ENCODE measurements around the gene YPEL2.
"Not testable (repeated sequence)": the region's sequence is repeated elsewhere in the genome, so short reads cannot be mapped to it uniquely, and the experiment has no call there.

Gene YPEL2

DNA sequence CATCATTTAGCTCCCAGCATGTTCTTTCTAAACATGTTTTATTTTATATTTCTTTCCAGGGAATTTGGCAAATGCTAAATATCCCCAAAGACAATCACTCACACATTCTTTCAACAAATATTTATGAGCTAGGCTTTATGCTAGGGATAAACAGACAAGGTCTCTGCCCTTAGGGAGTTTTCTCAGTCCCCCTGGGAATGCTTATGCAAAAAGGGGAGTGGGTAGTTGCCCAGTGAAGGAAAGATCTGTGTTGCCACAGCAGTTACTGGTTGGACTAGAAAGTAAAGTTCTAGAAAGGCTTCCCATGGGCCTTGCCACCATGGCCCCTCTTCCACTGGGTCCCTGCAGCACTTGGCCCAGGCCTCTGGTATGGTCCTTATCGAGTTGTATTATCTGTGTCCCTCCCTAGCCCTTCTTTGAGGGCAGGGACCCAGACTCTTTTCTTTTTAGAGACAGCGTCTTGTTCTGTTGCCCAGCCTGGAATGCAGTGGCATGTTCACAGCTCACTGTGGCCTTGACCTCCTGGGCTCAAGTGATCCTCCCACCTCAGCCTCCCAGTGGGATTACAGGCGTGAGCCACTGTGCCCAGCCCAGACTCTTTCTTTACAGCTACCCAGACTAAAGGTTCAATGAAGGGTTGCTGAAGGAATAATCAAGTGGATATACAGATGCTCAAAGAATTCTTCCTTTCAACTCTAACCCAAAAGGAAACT, 78.0 kb downstream of the YPEL2 start:
- no peak for DNase-seq

DNA sequence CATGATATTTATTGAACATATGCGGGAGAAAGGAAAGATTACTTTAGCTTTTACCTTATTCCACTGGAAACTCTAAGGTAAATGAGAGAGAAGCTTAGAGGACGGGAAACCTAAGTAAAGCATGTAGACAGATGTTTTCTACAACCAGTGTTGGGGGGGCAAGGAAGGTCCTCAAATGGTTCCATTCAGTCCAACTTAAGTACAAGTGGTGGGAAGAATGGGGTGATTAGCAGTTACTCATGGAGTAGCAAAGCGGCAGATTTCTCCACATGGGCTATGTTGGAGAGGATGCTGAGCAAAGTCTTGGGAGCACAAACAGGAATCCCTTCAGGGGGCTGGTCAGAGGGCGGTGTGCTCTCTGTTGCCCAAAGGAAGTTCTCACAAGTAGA, 78.6 kb downstream of the YPEL2 start:
- no peak for DNase-seq

DNA sequence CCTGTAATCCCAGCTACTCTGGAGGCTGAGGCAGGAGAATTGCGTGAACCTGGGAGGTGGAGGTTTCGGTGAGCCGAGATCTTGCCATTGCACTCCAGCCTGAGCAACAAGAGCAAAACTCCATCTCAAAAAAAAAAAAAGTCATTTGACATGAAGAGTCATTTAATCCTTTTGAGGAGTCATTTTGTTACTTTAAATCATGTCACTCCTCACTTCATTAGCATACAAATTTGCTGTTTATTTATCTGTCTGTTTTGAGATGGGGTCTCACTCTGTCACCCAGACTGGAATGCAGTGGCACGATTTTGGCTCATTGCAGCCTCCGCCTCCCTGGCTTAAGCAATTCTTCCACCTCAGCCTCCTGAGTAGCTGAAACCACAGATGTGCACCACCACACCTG, 81.0 kb downstream of the YPEL2 start:
- not testable (repeated sequence) for DNase-seq

DNA sequence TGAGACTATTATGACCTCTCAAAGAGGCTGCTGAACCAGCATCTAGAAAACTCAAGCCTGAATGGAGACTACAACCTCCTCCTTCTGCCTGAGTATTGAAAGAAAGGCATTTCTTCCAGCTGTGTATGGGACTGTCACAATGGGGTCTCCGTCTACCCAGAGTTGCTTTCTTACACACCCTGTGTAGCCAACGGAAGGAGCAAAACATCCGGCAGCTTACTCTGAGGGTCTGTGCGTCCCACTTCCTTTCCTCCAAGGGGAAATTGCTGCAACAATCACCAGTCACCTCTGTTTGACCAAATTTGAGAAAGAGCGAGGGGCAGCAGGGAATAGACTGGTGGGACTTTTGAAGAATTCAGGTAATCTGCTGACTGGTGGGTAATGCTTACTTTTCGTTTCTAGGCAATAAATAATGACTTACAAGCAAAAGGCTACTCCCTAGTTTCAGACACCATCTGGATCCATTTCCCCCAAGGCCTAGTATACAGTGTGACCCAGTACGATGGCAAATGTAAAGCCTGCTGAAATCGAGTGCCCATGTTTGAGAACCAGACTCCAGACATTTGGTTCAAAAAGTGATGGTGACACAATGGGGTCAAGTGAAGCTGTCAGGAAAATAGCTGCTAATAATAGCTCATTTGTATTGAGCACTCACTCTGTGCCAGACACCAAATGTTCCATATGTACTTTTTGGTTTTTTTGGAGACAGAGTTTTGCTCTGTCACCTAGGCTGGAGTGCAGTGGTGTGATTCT, 81.7 kb downstream of the YPEL2 start:
- no peak for DNase-seq

DNA sequence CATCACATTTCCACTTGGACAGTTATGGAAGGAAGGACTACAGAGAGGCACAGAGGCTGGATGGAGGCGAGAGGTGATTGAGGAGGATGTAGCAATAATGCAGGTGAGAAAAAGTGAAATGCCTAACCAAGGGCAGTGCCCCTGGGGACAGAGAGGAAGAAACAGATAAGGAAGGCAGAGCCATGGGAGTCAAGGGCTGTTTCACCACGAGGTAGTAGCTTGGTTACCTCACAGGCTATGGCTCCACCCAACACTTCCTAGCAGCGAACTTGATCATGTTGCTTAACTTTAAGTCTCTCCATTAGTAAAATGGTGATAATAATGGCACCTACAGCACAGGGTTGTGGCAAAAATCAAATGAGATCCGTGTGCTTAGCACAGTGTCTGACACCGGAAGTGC, 83.9 kb downstream of the YPEL2 start:
- DNase-seq = no peak

DNA sequence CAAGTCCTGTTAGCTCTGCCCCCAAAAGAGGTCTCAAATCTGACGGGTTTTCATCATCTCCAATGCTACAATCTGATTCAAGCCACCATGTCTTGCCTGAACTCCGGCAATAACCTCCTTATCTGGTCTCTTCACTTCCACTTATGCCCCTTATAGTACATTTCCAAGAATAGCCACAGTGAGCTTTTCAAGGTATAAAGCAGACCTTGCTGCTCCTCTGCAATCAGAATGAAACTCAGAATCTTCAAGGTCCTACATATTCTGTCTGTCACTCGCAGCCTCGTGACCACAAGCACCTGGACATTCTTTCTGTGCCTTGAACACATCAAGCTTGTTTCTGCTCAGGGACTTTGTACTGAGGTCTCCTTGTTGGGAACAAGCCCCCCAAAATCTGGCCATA, 84.7 kb downstream of the YPEL2 start:
- no peak for DNase-seq

DNA sequence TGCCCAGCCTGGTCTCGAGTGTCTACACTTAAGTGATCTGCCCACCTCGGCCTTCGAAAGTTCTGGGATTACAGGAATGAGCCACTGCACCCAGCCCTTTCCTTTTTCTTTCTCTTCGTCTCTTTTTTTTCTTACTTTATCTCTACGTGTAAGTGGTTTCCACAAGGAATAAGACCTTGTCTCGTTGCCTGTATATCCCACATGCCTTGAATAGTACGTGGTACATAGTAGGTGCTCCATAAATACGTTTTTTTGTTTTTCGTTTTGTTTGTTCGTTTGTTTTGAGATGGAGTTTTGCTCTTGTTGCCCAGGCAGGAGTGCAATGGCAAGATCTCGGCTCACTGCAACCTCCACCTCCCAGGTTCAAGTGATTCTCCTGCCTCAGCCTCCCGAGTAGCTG, 86.0 kb downstream of the YPEL2 start:
- DNase-seq = no peak

DNA sequence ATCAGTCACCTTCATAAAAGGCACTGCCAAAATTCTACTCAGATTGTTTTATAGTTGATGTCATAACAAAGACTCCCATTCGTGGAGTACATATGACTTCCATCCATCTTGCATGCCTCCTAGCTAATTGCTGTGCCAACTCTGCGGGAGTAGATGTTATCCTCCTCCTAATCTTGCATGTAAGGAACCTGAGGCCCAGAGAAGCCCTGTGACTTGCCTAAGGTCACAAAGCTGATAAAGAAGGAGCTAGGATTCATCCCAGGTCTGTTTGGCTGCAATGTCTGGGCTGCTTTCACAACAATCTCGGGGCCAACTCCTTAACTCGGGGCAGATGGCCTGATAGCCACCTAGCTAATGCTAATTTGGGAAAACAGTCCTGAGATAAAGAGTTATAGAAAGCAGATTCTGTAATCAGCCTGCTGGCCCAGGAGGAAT, 87.3 kb downstream of the YPEL2 start:
- DNase-seq = no peak

DNA sequence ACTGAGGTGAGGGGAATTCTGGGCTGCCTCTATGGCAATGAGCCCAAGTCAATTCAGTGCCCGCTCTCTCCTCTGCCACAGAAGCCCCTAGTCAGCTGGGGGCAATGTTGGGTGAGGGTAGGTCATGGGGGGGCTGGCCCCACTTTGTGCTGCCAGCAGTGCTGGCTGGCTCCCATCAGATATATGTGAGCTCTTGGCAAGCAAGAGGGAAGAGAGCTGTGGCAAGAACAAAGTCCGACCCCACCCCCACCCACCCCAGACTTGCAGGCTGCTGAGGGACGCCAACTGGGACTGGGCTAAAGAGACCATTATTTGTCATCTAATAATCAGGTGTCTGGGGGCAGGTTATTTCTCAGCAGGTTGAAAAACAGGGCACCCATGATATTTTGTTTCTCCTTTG, 89.4 kb downstream of the YPEL2 start:
- no peak for DNase-seq

DNA sequence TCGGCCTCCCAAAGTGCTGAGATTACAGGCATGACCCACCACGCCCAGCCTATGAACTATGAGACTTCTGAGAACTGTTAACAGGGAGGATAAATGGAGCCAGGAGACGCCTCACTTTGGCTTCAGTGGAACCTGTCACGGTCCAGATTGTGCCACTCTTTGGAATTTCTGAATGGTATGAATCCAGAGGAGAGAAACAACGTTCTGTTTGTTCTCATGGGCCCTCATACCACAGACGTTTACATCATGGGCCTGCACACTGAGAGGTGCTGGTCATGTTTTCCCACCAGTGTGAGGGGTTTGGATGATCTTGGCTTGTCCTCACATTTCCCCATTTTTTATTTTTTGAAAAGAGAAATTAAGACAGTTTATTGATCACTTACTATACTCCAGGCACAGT, 90.3 kb downstream of the YPEL2 start:
- no peak for DNase-seq

DNA sequence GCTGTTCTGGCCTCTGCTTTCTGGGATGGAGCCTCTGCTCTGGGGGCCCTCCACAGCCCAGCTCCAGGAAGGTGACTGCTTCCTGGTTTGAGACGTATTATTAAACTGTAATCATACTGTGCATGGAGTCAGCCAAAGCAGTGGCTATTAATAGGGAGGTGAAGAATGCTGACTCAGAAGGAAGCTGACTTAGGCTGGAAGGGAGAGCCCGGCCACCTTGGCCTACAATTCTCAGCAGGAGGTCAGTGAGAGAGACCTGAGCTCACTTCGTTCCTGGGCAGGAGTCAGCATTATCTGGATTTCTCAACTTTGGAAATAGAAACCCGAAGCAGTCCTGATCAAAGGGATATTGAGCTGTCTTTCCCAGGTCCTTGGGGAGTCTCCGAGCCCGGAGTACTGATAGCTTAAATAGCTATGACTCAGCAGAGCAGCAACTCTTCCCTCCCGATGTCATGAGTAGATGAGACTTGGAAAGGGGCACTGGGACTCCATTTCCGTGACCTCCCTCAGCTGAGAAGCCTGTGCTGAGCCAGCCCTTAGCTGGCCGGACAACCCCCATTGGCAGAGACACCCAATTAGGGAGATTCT, 91.8 kb downstream of the YPEL2 start:
- DNase-seq = no peak

DNA sequence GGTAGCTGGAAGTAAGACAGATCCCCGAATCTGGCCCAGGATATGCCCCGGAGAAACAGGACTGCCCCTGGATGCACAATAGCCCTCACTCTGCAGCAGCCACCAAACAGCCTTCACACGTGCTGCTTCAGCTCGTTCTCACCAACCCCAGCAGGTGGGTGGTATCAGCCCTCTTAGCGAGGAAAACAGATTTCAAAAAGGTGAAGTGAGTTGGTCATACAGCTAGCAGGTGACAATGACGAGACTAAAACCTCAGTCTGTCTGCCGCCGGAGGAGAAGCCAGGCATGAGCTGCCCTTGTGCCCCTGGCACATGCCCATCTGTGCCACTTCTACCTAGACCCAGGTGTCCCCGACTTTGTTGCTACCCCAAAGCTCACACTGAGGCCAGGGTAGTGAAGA, 92.4 kb downstream of the YPEL2 start:
- no peak for DNase-seq

DNA sequence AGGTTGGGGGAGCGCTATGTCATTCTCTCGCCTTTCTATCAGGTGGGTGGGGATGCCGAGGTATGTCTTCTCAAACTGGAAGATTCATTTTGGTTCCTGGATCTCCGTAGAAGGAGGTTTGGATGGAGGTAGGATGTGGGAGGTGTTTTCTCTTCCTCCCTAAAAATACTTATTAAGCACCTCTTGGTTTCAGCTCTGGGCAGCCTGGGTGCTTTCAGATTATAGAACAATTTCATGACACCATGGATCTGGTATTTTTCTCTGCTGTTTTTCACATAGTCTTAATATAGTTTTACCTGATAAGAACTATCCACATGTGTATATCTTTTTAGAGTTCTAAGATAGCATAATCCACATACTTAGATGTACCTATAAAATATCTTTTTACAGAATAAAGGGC, 92.9 kb downstream of the YPEL2 start:
- DNase-seq = no peak

DNA sequence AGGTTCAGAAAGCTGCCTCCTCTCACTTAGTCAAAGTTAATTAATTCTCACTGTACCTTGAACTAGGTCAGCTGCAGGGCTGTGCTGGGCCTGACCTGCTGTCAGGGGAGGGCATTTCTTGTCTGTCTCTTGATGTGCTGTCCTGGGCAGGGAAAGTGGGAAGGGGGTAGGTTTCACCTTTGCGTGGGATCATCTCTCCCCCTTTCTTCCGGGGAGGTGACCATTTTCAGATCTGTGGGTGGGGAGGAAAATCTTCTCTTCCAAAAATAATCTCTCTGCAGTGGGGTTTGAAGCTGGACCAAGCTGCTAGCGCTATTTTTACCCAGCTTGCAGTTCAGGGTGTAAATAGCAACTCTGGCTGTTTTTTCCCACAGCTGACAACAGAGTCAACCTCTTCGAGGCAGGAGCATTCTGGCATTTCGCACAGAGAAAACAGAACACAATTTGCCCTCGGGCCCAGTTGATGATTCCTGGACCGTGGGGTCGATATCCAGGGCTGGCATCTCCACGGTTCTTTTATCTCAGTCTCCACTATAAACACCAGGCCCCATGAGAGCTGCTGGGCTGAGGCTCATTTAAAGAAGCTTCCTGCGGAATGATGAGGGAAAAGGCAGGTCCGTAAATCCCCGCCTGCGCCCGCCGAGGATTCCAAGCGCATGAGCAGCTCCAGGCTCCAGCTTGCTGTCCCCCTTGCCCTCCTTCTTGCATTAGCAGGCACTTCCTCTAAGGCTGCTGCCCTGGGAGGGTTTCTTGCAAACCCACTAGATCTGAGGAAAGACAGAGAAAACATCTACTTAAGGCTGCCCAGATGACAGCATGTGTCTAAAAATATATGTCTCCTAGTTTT, 93.9 kb downstream of the YPEL2 start:
- peak in 1 of 2 experiments; percentile 44 for DNase-seq

DNA sequence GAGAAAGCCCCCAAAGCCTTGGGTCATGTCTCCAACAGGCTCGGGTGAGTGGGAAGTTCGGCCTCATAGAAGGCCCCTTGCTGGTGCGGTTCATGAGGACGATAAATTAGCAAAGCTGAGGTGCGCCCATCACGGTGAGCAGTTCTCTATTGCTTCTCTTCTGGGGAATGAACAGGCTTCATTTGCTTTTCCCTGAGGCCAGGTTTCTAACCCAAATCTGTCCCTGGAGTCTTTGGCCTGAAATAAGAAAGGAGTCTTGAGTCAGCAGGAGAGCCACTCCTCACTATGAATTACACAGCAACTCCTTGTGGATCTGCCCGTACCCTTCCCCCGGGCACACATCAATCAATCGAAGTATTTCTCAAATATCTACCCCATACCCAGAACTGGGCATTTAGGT, 94.6 kb downstream of the YPEL2 start:
- DNase-seq = no peak

DNA sequence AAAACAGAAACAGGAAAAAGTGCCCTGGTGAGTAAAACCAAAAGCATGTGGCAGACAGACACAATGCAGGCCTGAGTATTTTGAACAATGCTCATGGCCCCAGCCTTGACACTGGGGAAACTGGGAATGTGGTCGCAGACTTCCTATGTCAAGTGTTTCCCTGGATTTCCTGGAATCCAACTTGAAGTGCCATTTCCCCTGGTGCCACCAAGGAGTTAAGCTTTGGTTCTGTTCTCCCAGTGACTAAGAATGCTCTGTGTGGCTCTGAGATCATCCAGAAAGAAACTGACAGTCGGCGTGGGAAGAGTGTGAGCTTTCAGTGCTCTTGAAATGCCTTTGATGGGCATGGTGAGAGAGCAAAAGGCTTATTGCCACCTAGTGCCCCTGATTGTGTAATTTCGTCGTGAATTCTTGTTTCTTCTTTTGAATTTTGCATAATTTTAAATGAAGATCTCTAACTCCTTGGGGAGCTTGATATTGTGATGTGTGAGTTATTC, 96.0 kb downstream of the YPEL2 start:
- DNase-seq = no peak

DNA sequence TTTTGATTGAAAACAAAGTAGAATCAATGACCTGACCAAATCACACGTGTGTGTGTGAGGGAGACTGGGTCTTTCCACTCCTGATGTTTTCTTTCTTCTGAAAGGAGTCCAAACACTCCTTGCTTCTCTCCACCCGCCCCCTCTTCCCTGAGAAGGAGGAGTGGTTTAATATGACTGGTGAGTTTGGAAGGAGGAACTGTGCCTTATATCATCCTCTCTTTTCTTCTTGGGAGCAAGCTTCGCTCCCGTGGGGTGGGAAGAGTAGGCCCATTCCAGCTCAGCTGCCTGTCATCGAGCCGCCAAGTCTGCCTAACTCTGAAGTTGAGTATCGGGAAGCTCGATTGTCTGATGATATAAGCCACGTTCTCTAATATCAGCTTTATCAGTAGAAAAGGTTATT, 96.5 kb downstream of the YPEL2 start:
- DNase-seq = no peak

DNA sequence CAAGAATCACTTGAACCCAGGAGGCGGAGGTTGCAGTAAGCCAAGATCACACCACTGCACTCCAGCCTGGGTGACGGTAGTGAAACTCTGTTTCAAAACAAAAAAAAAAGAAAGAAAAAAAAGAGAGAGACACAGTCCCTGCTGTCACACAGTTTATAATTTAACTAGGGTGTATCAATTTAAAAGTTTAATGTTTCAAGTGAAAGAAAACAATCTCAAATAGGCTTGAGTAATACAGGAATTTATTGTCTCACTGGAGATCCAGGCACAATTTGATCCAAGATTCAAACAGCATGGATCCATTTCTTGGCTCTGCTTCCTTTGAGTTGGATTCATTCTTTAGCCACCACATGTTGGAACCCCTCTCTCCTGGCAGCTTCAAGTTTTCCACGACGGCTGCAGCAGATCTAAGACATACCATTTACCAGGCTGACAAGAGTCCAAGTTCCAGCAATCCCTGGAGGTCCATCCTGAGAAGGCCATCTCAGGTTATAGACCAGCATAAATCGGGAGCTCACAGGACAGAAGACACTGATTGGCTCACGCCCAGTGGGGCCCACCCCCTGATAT, 97.5 kb downstream of the YPEL2 start:
- no peak for DNase-seq

DNA sequence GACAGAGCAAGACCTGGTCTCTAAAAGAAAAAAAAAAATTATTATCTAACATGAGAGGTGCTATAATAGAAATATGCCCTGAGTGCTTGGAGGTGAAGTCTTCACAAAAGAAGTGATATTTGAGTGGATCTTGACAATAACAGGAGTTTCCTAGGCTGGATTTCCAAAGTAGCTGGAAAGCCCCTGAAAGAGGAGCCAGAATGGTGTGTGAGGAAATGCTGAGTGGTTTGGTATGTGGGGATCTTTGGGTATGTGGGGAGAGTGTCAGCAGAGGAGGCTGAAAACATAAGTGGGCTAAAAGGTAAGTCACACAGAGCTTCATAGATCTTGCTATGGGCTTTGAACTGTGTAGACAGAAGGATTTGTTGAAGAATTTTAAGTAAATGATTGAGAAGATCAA, 100.1 kb downstream of the YPEL2 start:
- DNase-seq = no peak

DNA sequence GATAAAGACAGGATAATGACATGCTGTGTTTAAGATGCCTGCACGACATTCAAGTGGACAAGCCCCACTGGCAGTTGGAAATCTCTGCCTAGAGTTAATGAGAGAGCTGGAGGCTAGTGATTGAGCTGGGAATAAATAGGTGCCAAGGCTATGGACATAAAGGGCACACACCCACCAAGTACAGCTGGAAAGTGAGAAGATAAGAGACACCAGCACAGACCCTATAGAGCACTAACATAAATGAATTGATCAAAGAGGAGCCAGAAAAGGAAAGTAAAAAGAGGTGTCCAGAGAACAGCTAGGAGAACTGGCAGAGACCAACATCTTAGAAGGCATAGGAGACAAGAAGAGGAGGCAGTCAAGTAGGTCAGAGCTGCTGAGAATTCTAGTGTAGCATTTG, 101.2 kb downstream of the YPEL2 start:
- no peak for DNase-seq

DNA sequence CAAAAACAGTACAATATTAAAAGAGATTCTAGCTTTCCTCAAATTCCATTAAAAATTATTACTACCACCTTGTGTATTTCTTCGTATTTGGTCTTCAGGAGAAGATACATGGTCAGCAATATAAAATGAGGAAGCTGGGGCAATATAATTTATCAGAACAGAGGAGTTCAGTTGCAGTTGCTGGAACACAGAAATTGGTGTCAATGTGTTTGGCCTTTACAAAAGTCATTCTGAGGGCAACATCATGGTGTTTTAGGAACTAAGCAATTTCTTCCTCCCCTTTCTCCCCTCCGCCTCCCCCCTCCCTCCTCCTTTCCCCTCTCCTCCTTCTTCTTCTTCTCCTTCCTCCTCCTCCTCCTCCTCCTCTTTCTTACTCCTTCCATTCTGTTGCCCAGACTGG, 102.1 kb downstream of the YPEL2 start:
- DNase-seq = no peak

DNA sequence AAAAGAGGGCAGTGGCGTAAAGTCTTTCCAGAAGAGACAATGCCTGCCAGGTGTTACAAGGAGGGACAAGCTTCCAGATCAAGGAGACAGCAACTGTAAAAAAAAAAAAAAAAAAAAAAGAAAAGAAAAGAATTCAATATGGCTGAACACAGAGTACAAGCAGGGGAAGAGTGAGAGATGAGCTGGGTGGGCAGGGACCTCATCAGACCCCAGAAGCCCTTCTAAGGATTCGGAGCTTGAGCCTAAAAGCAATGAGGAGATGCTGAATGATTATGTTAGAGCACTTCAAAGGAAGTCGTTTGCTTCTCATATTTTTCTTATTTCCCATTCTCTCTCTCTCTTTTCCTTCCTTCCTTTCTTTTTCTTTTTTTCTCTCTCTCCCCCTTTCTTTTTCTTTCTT, 103.0 kb downstream of the YPEL2 start:
- DNase-seq = no peak

DNA sequence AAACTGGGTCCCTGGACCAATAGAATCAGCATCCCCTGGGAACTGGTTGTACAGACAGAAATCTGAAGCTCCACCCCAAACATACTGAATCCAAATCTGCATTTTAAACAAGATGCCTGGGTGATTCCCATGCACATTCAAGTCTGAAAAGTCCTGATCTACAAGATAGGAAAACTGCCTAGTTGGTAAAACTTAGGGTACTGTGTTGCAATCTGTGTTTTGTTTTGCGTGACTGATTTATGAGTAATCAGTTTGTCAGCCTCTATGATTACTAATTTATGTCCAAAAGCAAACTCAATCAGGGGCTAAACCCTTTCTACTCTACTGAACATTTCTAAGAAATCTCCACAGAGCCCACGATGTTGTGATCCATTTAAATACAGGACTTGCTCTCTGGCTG, 103.8 kb downstream of the YPEL2 start:
- DNase-seq = no peak
